Endothelial cell (in vitro differentiated cells): Measurements from ENCODE around the gene PLSCR2. TPM values are rescaled to one million over a fixed set of nuclear protein-coding genes. Genes with fewer than 3 reads are reported as not detected.
"Not testable (repeated sequence)": the region's sequence is repeated elsewhere in the genome, so short reads cannot be mapped to it uniquely, and the experiment has no call there.

Experiments
- DNase-seq: peaks from one replicate; pipeline ENCODE4 v3.0.0; 2021; ENCODE audit warnings: low spot score
- H3K27ac Mint-ChIP-seq: one replicate; pipeline ENCODE4 v1.8.0; 2021; ENCODE audit warnings: mixed read lengths, inconsistent platforms; ENCODE audit not compliant: unreplicated experiment
- H3K27me3 Mint-ChIP-seq: one replicate; pipeline ENCODE4 v1.8.0; 2021; ENCODE audit warnings: mild to moderate bottlenecking, moderate library complexity, mixed read lengths, inconsistent platforms; ENCODE audit not compliant: unreplicated experiment
- H3K36me3 Mint-ChIP-seq: one replicate; pipeline ENCODE4 v1.8.0; 2021; ENCODE audit warnings: mild to moderate bottlenecking, low read depth, mixed read lengths, inconsistent platforms; ENCODE audit not compliant: unreplicated experiment
- H3K4me1 Mint-ChIP-seq: one replicate; pipeline ENCODE4 v1.8.0; 2021; ENCODE audit warnings: mild to moderate bottlenecking, mixed read lengths, inconsistent platforms; ENCODE audit not compliant: unreplicated experiment
- H3K4me3 Mint-ChIP-seq: one replicate; pipeline ENCODE4 v1.8.0; 2021; ENCODE audit warnings: mild to moderate bottlenecking, mixed read lengths, inconsistent platforms; ENCODE audit not compliant: unreplicated experiment
- H3K9me3 Mint-ChIP-seq: one replicate; pipeline ENCODE4 v1.8.0; 2021; ENCODE audit warnings: mixed read lengths, inconsistent platforms; ENCODE audit not compliant: unreplicated experiment
- total RNA-seq: library from RNA; stranded (reverse); fragmentation: NEBNext Ultra II Directional; extraction: Animal tissue kit (Norgen Biotek cat#: 25700); gene quantifications from one replicate; pipeline ENCODE4 v1.2.1, GENCODE V29; 2021; ENCODE audit not compliant: unreplicated experiment
- TF ChIP-seq, protein P1 (sequence below): fragments of 200-600 bp; sonication (generic); IDR thresholded peaks from one replicate; pipeline ENCODE4 v1.5.0; 2021; ENCODE audit warnings: antibody characterized with exemption; ENCODE audit not compliant: unreplicated experiment

PLSCR2 gene
- total RNA-seq, 1 donor from 2014 or later = not detected

DNA sequence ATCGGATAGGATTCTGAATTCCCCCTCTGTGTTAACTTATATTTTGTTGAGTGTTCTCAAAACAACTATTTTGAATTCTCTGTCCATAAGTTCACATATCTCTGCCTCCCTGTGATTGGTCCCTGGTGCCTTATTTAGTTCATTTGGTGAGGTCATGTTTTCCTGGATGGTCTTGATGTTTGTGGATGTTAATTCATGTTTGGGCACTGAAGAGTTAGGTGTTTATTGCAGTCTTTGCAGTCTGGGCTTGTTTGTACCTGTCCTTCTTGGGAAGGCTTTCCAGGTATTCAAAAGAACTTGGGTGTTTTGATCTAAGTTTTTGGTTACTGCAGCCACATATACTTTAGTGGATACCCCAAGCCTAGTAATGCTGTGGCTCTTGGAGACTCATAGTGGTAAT is 23.3 kb downstream of the PLSCR2 start:
- Mint-ChIP-seq H3K27ac (no peak overlapping the region), H3K4me3 (no peak overlapping the region)

DNA sequence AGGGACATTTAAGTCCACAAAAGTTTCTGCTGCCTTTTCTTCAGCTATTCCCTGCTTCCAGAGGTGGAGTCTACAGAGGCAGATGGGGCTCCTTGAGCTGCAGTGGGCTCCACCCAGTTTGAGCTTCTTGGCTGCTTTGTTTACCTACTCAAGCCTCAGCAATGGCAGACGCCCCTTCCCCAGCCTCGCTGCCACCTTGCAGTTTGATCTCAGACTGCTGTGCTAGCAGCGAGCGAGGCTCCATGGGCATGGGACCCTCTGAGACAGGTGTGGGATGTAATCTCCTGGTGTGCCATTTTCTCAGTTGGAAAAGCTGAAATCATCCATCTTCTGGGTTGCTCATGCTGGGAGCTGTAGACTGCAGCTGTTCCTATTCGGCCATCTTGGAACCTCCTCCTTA is 29.1 kb downstream of the PLSCR2 start:
- not testable (repeated sequence) for H3K36me3 Mint-ChIP-seq, H3K27ac Mint-ChIP-seq, DNase-seq, H3K4me1 Mint-ChIP-seq, H3K27me3 Mint-ChIP-seq, H3K4me3 Mint-ChIP-seq, H3K9me3 Mint-ChIP-seq

More for the DNA sequence above, 23.3 kb downstream of the PLSCR2 start:
- Mint-ChIP-seq H3K36me3 (no peaks in the 10 kb centered on the region), H3K4me1 (no peaks in the 10 kb centered on the region), H3K27me3 (peaks cover 6% of the 10 kb centered on the region), H3K9me3 (no peaks in the 10 kb centered on the region)
- no peak for DNase-seq
- TF ChIP-seq, protein P1, sequence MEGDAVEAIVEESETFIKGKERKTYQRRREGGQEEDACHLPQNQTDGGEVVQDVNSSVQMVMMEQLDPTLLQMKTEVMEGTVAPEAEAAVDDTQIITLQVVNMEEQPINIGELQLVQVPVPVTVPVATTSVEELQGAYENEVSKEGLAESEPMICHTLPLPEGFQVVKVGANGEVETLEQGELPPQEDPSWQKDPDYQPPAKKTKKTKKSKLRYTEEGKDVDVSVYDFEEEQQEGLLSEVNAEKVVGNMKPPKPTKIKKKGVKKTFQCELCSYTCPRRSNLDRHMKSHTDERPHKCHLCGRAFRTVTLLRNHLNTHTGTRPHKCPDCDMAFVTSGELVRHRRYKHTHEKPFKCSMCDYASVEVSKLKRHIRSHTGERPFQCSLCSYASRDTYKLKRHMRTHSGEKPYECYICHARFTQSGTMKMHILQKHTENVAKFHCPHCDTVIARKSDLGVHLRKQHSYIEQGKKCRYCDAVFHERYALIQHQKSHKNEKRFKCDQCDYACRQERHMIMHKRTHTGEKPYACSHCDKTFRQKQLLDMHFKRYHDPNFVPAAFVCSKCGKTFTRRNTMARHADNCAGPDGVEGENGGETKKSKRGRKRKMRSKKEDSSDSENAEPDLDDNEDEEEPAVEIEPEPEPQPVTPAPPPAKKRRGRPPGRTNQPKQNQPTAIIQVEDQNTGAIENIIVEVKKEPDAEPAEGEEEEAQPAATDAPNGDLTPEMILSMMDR = no peak

DNA sequence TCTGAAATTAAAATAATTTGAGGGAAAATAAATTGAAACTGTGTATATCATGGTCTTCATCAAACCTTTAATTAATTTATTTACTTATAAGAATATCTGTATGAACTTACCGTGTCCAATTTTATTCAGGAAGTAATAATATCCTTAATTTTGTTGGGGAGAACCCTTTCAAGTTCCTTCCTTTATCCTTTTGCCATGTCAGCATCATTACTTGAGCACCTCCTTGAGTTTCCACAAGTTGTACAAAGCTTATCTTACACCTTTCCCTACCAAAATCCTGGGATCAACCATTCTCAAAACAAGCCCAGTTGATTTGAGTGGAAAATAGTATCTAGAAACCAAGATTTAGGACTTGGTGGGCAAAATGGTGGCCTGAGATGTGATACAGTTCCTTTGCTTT is 37.3 kb downstream of the PLSCR2 start:
- no peaks in the 10 kb centered on the region for H3K9me3 Mint-ChIP-seq
- H3K4me1 Mint-ChIP-seq = no peaks in the 10 kb centered on the region
- no peak overlapping the region for H3K27ac Mint-ChIP-seq
- no peaks in the 10 kb centered on the region for H3K36me3 Mint-ChIP-seq
- no peak overlapping the region for H3K4me3 Mint-ChIP-seq
- no peak for DNase-seq
- TF ChIP-seq, protein P1 = no peak
- no peaks in the 10 kb centered on the region for H3K27me3 Mint-ChIP-seq

DNA sequence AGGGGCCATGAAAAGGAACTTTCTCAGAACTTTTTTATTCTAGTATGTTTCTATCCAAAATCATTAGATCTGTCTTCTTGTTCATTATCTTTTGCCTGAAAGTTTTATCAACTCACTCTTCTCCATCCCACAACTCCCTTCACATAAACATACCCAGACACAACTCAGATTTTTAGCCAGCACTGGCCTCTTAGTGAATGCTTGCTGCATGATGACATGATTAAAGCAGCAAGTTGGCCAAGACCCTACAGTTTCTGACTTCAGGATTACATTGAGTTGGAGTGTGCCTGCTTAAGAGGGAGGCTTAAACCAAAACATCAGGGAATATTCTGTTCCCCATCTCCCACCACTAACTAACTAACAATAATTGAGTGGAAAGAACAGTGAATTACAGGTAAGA is 38.1 kb downstream of the PLSCR2 start:
- no peak for DNase-seq
- Mint-ChIP-seq H3K27me3 (no peaks in the 10 kb centered on the region), H3K27ac (no peak overlapping the region), H3K36me3 (no peaks in the 10 kb centered on the region), H3K4me3 (no peak overlapping the region), H3K9me3 (no peaks in the 10 kb centered on the region), H3K4me1 (no peaks in the 10 kb centered on the region)
- TF ChIP-seq, protein P1 = no peak

DNA sequence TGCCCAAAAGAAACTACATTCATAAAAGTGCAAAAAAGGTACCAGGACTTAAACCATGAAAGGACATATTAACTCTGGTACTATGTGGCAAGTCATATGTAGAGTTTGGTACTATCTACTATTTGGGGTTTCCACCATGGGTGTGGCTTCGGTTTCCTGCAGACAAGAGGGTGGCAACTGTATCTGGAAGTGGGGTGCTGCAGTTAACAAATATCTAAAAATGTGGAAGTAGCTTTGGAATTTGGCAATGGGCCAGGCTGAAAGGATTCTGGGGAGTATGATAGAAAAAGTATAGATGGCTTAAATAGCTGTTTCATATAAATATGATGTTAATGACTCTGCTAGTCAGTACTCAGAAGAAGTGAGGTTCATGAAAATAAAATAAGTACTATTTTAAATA is 44.0 kb downstream of the PLSCR2 start:
- H3K36me3 Mint-ChIP-seq = no peaks in the 10 kb centered on the region
- DNase-seq = no peak
- no peak overlapping the region for H3K27ac Mint-ChIP-seq
- H3K4me3 Mint-ChIP-seq = no peak overlapping the region
- TF ChIP-seq, protein P1 = no peak
- no peaks in the 10 kb centered on the region for H3K4me1 Mint-ChIP-seq
- H3K9me3 Mint-ChIP-seq = no peaks in the 10 kb centered on the region
- H3K27me3 Mint-ChIP-seq = no peaks in the 10 kb centered on the region
